MM.1S (cell line): ENCODE results near the gene P2RX3.

ENCODE experiments used
- DNase-seq: peaks from one replicate; pipeline ENCODE4 v3.0.0-alpha.2; 2015
- H2AFZ ChIP-seq: fragments of 300-600 bp; sonication (generic); 2 replicates; pipeline ENCODE4 v1.6.0; 2016; ENCODE audit warnings: antibody characterized with exemption, low read length
- H3F3A ChIP-seq: fragments of 300-600 bp; sonication (generic); 2 replicates; pipeline ENCODE4 v1.6.1; 2016; ENCODE audit warnings: mild to moderate bottlenecking, antibody characterized with exemption, low read length, moderate library complexity, mixed read lengths; ENCODE audit not compliant: insufficient read depth
- H3K27ac ChIP-seq: fragments of 300-600 bp; sonication (generic); 2 replicates; pipeline ENCODE4 v1.5.1; 2016; ENCODE audit warnings: mild to moderate bottlenecking, low read length
- H3K27me3 ChIP-seq: fragments of 300-600 bp; sonication (generic); replicated peaks from 2 replicates; pipeline ENCODE4 v1.6.0; 2016; ENCODE audit warnings: low read length; ENCODE audit not compliant: insufficient read depth
- H3K36me3 ChIP-seq: fragments of 300-600 bp; sonication (generic); replicated peaks from 2 replicates; pipeline ENCODE4 v1.6.1; 2016; ENCODE audit warnings: mild to moderate bottlenecking, low read length, mixed read lengths; ENCODE audit not compliant: insufficient read depth
- H3K4me1 ChIP-seq: fragments of 300-600 bp; sonication (generic); 2 replicates; pipeline ENCODE4 v1.6.1; 2016; ENCODE audit warnings: low read length, mixed read lengths
- H3K4me2 ChIP-seq: fragments of 300-600 bp; sonication (generic); 2 replicates; pipeline ENCODE4 v1.6.0; 2016; ENCODE audit warnings: low read depth, low read length
- H3K4me3 ChIP-seq: fragments of 300-600 bp; sonication (generic); 2 replicates; pipeline ENCODE4 v1.5.1; 2016; ENCODE audit warnings: low read length, mixed read lengths
- H3K79me2 ChIP-seq: fragments of 300-600 bp; sonication (generic); 2 replicates; pipeline ENCODE4 v1.6.1; 2016; ENCODE audit warnings: mixed run types, low read length, mixed read lengths
- H3K9ac ChIP-seq: fragments of 300-600 bp; sonication (generic); 2 replicates; pipeline ENCODE4 v1.6.1; 2016; ENCODE audit warnings: low read length, mixed read lengths
- H3K9me2 ChIP-seq: fragments of 300-600 bp; sonication (generic); replicated peaks from 2 replicates; pipeline ENCODE4 v1.6.1; 2016; ENCODE audit warnings: mild to moderate bottlenecking, low read length, mixed read lengths; ENCODE audit not compliant: insufficient read depth
- H3K9me3 ChIP-seq: fragments of 300-600 bp; sonication (generic); replicated peaks from 2 replicates; pipeline ENCODE4 v1.6.1; 2016; ENCODE audit warnings: mild to moderate bottlenecking, low read length, mixed read lengths; ENCODE audit not compliant: insufficient read depth
- H4K20me1 ChIP-seq: fragments of 300-600 bp; sonication (generic); 2 replicates; pipeline ENCODE4 v1.6.1; 2016; ENCODE audit warnings: mild to moderate bottlenecking, low read length, moderate library complexity, mixed read lengths; ENCODE audit not compliant: insufficient read depth
- EZH2 ChIP-seq: fragments of 300-600 bp; sonication (generic); optimal IDR thresholded peaks from 2 replicates; pipeline ENCODE3; 2017; ENCODE audit warnings: low read depth, mild to moderate bottlenecking, antibody characterized with exemption, low read length, mixed read lengths
- EZH2phosphoT487 ChIP-seq: fragments of 300-600 bp; sonication (generic); IDR thresholded peaks from 2 replicates; pipeline ENCODE4 v1.6.1; 2018; ENCODE audit warnings: antibody characterized with exemption, low read length
- TF ChIP-seq, protein P1 (sequence below): fragments of 300-600 bp; sonication (generic); IDR thresholded peaks from 2 replicates; pipeline ENCODE4 v1.5.1; 2016; ENCODE audit warnings: antibody characterized with exemption, low read length, mixed read lengths

The P2RX3 gene

DNA sequence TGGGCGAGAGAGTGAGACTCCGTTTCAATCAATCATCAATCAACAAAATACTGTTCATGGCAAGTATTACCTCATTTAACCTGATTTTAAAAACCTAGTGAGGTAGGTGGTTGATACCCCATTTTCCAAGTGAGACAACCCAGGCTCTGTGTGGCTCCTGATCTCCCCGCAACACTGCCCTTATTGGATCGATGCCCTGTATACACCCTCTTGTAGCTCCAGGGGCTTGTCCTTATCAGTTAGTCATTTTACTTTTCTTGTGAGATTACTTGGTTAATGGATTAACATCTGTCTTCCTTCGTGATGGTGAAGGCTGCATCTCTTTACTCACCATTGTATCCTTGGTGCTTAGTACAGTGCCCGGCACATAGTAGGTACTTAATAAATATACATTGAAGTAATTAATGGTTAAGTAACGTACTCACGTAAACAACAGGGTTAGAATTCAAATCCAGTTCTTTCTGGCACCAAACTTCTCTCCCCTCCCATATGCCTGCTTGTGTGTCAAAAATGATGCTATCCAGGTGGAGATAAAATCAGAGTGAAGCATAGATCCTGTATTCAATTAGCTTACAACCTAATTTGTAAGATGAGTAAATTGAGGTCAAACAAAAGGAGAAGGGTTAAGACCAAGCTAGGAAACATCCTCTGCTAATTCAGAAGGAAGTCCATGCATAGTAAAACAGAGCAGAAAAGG is 54.1 kb downstream of the P2RX3 start:
- no peaks in the 10 kb centered on the region for H3F3A ChIP-seq
- H3K27ac ChIP-seq: no peak overlapping the region
- no peaks in the 10 kb centered on the region for H4K20me1 ChIP-seq
- no peaks in the 10 kb centered on the region for H3K36me3 ChIP-seq
- TF ChIP-seq EZH2phosphoT487 (no peak), EZH2 (no peak)
- TF ChIP-seq, protein P1, sequence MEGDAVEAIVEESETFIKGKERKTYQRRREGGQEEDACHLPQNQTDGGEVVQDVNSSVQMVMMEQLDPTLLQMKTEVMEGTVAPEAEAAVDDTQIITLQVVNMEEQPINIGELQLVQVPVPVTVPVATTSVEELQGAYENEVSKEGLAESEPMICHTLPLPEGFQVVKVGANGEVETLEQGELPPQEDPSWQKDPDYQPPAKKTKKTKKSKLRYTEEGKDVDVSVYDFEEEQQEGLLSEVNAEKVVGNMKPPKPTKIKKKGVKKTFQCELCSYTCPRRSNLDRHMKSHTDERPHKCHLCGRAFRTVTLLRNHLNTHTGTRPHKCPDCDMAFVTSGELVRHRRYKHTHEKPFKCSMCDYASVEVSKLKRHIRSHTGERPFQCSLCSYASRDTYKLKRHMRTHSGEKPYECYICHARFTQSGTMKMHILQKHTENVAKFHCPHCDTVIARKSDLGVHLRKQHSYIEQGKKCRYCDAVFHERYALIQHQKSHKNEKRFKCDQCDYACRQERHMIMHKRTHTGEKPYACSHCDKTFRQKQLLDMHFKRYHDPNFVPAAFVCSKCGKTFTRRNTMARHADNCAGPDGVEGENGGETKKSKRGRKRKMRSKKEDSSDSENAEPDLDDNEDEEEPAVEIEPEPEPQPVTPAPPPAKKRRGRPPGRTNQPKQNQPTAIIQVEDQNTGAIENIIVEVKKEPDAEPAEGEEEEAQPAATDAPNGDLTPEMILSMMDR: no peak
- no peak overlapping the region for H3K4me2 ChIP-seq
- no peaks in the 10 kb centered on the region for H3K79me2 ChIP-seq
- H3K9ac ChIP-seq: no peak overlapping the region
- no peak overlapping the region for H3K4me3 ChIP-seq
- H3K9me2 ChIP-seq: no peaks in the 10 kb centered on the region
- H3K9me3 ChIP-seq: no peaks in the 10 kb centered on the region
- H3K4me1 ChIP-seq: no peaks in the 10 kb centered on the region
- DNase-seq: no peak
- no peaks in the 10 kb centered on the region for H3K27me3 ChIP-seq
- no peak overlapping the region for H2AFZ ChIP-seq

DNA sequence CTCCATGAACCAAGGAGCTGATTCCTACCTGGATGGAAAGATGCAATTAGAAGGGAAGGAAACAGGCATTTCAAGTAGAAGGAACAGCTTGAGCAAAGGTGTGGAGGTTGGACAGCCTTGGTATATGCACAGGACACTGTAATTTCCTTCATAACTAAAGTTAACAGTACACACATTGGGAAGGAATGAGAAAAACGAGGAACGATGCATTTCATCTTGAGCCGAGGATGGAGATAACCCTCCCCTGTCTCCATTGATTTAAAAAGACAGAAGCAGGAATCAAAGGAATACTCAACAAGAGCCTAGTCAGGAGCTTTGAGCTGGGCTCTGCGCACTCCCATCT is 54.6 kb downstream of the P2RX3 start:
- no peaks in the 10 kb centered on the region for H3K27me3 ChIP-seq
- H3F3A ChIP-seq: no peaks in the 10 kb centered on the region
- no peaks in the 10 kb centered on the region for H3K36me3 ChIP-seq
- H3K4me3 ChIP-seq: no peak overlapping the region
- H4K20me1 ChIP-seq: no peaks in the 10 kb centered on the region
- H3K4me2 ChIP-seq: no peak overlapping the region
- no peaks in the 10 kb centered on the region for H3K79me2 ChIP-seq
- H2AFZ ChIP-seq: no peak overlapping the region
- H3K9me2 ChIP-seq: no peaks in the 10 kb centered on the region
- no peak overlapping the region for H3K27ac ChIP-seq
- no peaks in the 10 kb centered on the region for H3K9me3 ChIP-seq
- no peak overlapping the region for H3K9ac ChIP-seq
- no peaks in the 10 kb centered on the region for H3K4me1 ChIP-seq
- TF ChIP-seq EZH2phosphoT487: no peak
- TF ChIP-seq EZH2: no peak
- TF ChIP-seq, protein P1: no peak
- no peak for DNase-seq

DNA sequence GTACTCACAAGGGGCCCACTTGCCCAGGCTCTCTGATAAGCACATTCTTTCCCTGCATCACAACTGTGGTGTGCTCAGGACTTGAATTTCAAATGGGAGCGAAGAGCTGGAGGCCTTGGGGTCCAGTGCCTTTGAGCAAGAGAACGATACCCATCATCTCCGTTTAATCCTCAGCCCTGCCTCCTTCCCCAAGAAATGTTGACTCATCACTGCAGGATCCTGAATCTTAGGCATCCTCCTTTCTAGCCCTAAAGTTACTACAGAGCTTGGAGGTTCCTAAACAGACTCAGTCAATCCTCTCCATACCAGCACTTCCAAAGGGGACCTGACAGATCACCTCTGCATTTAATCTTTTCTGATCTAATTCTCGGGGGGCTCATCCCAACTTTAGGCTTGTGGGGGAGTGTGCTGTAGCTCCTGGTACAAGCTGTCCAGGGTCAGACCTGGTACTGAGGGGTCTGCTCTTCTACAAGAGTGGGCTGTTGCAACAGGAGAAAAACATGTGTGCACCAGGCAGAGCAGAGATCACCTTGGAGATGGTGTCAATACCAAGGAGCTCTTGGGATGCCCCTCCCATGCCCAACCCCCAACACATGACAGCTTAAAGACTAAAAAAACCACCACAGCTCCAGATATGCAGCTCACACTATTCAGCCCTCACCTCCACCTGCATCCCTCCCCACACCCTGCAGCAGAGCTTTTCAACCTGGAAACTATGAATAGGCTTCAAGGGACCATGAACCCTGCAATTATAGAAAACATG is 56.2 kb downstream of the P2RX3 start:
- Histone ChIP-seq H3K9me2 (no peaks in the 10 kb centered on the region), H3F3A (no peaks in the 10 kb centered on the region), H3K4me2 (no peak overlapping the region), H3K9me3 (no peaks in the 10 kb centered on the region), H3K27ac (no peak overlapping the region), H3K9ac (no peak overlapping the region), H3K4me3 (no peak overlapping the region), H3K79me2 (no peaks in the 10 kb centered on the region), H4K20me1 (no peaks in the 10 kb centered on the region), H2AFZ (no peak overlapping the region), H3K36me3 (no peaks in the 10 kb centered on the region), H3K4me1 (no peaks in the 10 kb centered on the region), H3K27me3 (no peaks in the 10 kb centered on the region)
- TF ChIP-seq, protein P1: no peak
- TF ChIP-seq EZH2phosphoT487 (no peak), EZH2 (no peak)
- no peak for DNase-seq
